ENCODE results near the gene SHOC1. TPM values are rescaled to one million over a fixed set of nuclear protein-coding genes. Genes with fewer than 3 reads are reported as not detected.

SHOC1 gene
- total and polyA plus RNA-seq, 9 donors = 0.02 to 1.0 (median 0.10) TPM; not detected in 5

GRCh38 chr9:111825468-111826145, 30.9 kb upstream of the SHOC1 start:
- WGBS, 3 donors = 34 to 63% (median 52%) methylated on average over 3 of the region's 3 CpGs

DNA sequence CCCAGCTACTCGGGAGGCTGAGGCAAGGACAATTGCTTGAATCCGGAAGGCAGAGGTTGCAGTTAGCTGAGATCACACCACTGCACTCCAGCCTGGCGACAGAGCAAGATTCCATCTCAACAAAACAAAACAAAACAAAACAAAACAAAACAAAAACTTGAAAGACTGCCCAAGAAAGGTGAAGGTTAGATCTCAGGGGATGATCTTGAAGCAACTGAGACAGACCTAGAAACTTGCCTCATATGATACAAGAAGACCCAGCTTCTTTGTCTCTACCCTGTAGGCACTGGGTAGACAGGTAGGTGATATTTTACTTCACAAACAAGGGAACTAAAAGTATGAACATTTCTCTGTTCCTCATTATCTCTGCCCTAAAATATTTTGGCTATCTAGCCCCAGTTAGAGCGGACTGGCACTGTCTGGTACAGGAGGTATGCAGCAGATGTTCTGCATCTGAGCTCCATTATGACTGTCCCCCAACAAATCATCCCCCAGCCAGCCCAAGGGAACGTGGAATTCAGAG, 26.3 kb upstream of the SHOC1 start:
- 66 to 79% (median 77%) methylated on average over 5 of the region's 5 CpGs for WGBS, 3 donors
- DNase-seq = no peak
- TF ChIP-seq, protein P1, sequence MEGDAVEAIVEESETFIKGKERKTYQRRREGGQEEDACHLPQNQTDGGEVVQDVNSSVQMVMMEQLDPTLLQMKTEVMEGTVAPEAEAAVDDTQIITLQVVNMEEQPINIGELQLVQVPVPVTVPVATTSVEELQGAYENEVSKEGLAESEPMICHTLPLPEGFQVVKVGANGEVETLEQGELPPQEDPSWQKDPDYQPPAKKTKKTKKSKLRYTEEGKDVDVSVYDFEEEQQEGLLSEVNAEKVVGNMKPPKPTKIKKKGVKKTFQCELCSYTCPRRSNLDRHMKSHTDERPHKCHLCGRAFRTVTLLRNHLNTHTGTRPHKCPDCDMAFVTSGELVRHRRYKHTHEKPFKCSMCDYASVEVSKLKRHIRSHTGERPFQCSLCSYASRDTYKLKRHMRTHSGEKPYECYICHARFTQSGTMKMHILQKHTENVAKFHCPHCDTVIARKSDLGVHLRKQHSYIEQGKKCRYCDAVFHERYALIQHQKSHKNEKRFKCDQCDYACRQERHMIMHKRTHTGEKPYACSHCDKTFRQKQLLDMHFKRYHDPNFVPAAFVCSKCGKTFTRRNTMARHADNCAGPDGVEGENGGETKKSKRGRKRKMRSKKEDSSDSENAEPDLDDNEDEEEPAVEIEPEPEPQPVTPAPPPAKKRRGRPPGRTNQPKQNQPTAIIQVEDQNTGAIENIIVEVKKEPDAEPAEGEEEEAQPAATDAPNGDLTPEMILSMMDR (IDR thresholded peaks at IDR 0.05) = no peak
- TF ChIP-seq POLR2A (IDR thresholded peaks at IDR 0.05) (no peak), EP300 (IDR thresholded peaks at IDR 0.05) (no peak)
- intact Hi-C loops (cut with DNase I) = no loop called here
- Histone ChIP-seq H3K4me1 (ENCODE audit: insufficient read depth) (no peaks in the 10 kb centered on the region), H3K36me3 (no peaks in the 10 kb centered on the region), H3K27ac (no peak overlapping the region), H3K27me3 (no peaks in the 10 kb centered on the region), H3K4me3 (no peak overlapping the region), H3K9me3 (no peaks in the 10 kb centered on the region)

More at GRCh38 chr9:111825468-111826145, 30.9 kb upstream of the SHOC1 start:
- TF ChIP-seq, protein P1 (IDR thresholded peaks at IDR 0.05) = no peak
- Histone ChIP-seq H3K27ac (no peak overlapping the region), H3K9me3 (no peaks in the 10 kb centered on the region), H3K4me1 (ENCODE audit: insufficient read depth) (no peaks in the 10 kb centered on the region), H3K4me3 (no peak overlapping the region), H3K27me3 (no peaks in the 10 kb centered on the region), H3K36me3 (no peaks in the 10 kb centered on the region)
- intact Hi-C loops (cut with DNase I) = no loop called here
- DNase-seq = no peak

GRCh38 chr9:111819360-111819759, 24.6 kb upstream of the SHOC1 start:
- TF ChIP-seq EP300 (IDR thresholded peaks at IDR 0.05) = no peak
- TF ChIP-seq POLR2A (IDR thresholded peaks at IDR 0.05) = no peak
- TF ChIP-seq, protein P1 (IDR thresholded peaks at IDR 0.05) = no peak
- WGBS, 3 donors = 92 to 100% (median 100%) methylated on average over 1 of the region's 1 CpG
- no peaks in the 10 kb centered on the region for H3K9me3 ChIP-seq
- DNase-seq = no peak
- H3K36me3 ChIP-seq = no peaks in the 10 kb centered on the region
- H3K4me3 ChIP-seq = no peak overlapping the region
- H3K4me1 ChIP-seq (ENCODE audit: insufficient read depth) = no peaks in the 10 kb centered on the region
- intact Hi-C loops (cut with DNase I) = no loop called here
- H3K27ac ChIP-seq = no peak overlapping the region
- no peaks in the 10 kb centered on the region for H3K27me3 ChIP-seq

DNA sequence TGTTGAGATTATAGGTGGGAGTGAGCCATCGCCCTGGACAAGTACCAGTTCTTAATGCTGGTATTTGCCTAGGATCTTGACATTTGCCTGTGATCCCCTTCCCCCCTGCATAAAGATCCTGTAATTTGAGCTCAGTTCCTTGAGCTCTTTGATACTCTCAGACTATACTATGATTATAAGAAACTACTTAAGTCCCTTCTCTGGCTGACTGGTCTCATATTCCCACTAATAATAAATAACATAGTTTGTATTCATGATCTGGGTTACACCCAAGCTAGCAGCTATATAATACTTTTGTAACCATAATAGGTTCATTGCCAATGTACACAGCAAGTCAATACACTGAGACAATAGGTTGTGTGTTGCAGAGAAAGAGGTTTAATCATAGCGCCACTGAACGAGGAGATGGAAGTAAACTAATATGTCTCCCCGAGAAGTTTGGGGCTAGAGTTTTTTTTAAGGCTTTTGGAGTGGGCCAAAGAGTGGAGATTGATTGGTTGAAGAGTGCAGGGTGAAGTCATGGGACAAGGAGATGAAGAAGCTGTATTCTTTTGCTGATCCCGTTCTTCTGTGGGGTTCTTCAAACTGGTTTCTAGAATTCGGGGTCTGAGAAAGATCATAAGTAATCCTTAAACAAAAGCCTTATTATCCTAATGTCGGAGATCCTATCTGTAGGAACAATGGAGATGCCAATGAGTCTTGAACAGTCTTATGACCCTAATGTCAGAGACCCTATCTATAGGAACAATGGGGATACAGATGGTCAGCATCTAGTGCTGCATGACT, 20.7 kb upstream of the SHOC1 start:
- intact Hi-C loops (cut with DNase I) = no loop called here
- 95 to 96% (median 96%) methylated on average over 7 of the region's 7 CpGs for WGBS, 3 donors
- no peaks in the 10 kb centered on the region for H3K36me3 ChIP-seq

More for the DNA sequence above, 20.7 kb upstream of the SHOC1 start:
- Histone ChIP-seq H3K27me3 (no peaks in the 10 kb centered on the region), H3K27ac (no peak overlapping the region), H3K9me3 (no peaks in the 10 kb centered on the region), H3K4me1 (ENCODE audit: insufficient read depth) (no peaks in the 10 kb centered on the region), H3K4me3 (no peak overlapping the region)
- DNase-seq = no peak
- TF ChIP-seq, protein P1 (IDR thresholded peaks at IDR 0.05) = no peak
- no peak for TF ChIP-seq EP300 (IDR thresholded peaks at IDR 0.05)
- TF ChIP-seq POLR2A (IDR thresholded peaks at IDR 0.05) = no peak

Data from ovary (tissue), 9 donors.